BJ (cell line): ENCODE measurements around the gene GNPAT. TPM values are rescaled to one million over a fixed set of nuclear protein-coding genes. Genes with fewer than 3 reads are reported as not detected.

Source experiments
- CTCF ChIA-PET: fragments of 350-600 bp; formaldehyde crosslinking; extraction: SDS; loops from one replicate; lab custom pipeline; 2021; ENCODE audit warnings: antibody characterized with exemption, inconsistent platforms; lab: Yijun Ruan, JAX
- POLR2A ChIA-PET: fragments of 300-600 bp; sonication (Branson Sonifier 250); formaldehyde crosslinking; extraction: SDS; loops from one replicate; lab custom pipeline; 2021; ENCODE audit warnings: antibody characterized with exemption; lab: Charles Lee
- DNase-seq: peaks from one replicate; pipeline ENCODE4 v3.0.0-alpha.2; 2011; ENCODE audit warnings: low read depth
- H3K27me3 ChIP-seq: 2 replicates; pipeline ENCODE4 v1.6.0; 2011; ENCODE audit warnings: low read length; ENCODE audit not compliant: control insufficient read depth, insufficient read depth
- H3K36me3 ChIP-seq: 2 replicates; pipeline ENCODE4 v1.5.1; 2011; ENCODE audit warnings: low read length; ENCODE audit not compliant: control insufficient read depth, insufficient read depth
- H3K4me3 ChIP-seq: 2 replicates; pipeline ENCODE4 v1.5.1; 2011; ENCODE audit warnings: low read depth, mild to moderate bottlenecking, control low read depth, low read length
- polyA plus RNA-seq: library from polyadenylated mRNA; depleted of rRNA; stranded (reverse); fragments of >200 nt; gene quantifications from 2 replicates; pipeline ENCODE4 v1.2.3, GENCODE V29; 2011
- TF ChIP-seq, protein P1 (sequence below): IDR thresholded peaks from 2 replicates; pipeline ENCODE4 v1.5.1; 2011; ENCODE audit warnings: low read depth, mild to moderate bottlenecking, control low read depth, inconsistent platforms, low read length, moderate library complexity; ENCODE audit not compliant: insufficient read depth

The GNPAT gene
- polyA plus RNA-seq, 1 experiment = 22.8 TPM

GRCh38 chr1:231265379-231265778 lies 24.4 kb downstream of the GNPAT start:
- Histone ChIP-seq H3K27me3 (no peaks in the 10 kb centered on the region), H3K4me3 (no peak overlapping the region), H3K36me3 (peaks cover 5% of the 10 kb centered on the region)
- TF ChIP-seq, protein P1, sequence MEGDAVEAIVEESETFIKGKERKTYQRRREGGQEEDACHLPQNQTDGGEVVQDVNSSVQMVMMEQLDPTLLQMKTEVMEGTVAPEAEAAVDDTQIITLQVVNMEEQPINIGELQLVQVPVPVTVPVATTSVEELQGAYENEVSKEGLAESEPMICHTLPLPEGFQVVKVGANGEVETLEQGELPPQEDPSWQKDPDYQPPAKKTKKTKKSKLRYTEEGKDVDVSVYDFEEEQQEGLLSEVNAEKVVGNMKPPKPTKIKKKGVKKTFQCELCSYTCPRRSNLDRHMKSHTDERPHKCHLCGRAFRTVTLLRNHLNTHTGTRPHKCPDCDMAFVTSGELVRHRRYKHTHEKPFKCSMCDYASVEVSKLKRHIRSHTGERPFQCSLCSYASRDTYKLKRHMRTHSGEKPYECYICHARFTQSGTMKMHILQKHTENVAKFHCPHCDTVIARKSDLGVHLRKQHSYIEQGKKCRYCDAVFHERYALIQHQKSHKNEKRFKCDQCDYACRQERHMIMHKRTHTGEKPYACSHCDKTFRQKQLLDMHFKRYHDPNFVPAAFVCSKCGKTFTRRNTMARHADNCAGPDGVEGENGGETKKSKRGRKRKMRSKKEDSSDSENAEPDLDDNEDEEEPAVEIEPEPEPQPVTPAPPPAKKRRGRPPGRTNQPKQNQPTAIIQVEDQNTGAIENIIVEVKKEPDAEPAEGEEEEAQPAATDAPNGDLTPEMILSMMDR = no peak
- CTCF ChIA-PET = no interaction called here
- DNase-seq = no peak
- POLR2A ChIA-PET = no interaction called here

GRCh38 chr1:231266811-231267322 lies 25.9 kb downstream of the GNPAT start:
- CTCF ChIA-PET = interaction anchor here (1.1 kb wide), 1 partner anchor 8 kb away, joined by 3 read pairs; no protein-coding TSS in a partner anchor
- DNase-seq = no peak
- H3K27me3 ChIP-seq = no peaks in the 10 kb centered on the region
- POLR2A ChIA-PET = no interaction called here
- TF ChIP-seq, protein P1 = no peak
- H3K36me3 ChIP-seq = peaks cover 5% of the 10 kb centered on the region
- no peak overlapping the region for H3K4me3 ChIP-seq

DNA sequence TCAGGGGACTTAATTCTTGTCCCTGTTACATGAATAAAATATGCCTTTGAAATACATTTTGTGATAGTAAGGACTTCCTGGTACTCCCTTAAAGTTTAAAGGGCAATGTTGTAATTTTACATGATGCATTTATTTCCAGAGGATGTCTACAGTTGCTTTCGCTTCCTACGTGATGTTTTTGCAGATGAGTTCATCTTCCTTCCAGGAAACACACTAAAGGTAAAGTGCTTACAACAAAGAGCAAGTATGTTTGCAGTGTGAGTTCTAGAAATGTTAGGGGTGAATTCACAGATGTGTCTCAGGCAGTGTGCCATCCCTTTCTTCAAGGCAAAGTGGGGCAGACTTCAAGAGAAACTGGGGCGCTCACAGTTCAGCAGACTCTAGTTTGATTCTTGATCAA lies 31.2 kb downstream of the GNPAT start:
- Histone ChIP-seq H3K27me3 (no peaks in the 10 kb centered on the region), H3K4me3 (no peak overlapping the region), H3K36me3 (peaks cover 13% of the 10 kb centered on the region)
- ChIA-PET CTCF (no interaction called here), POLR2A (no interaction called here)
- TF ChIP-seq, protein P1 = no peak
- DNase-seq = no peak

DNA sequence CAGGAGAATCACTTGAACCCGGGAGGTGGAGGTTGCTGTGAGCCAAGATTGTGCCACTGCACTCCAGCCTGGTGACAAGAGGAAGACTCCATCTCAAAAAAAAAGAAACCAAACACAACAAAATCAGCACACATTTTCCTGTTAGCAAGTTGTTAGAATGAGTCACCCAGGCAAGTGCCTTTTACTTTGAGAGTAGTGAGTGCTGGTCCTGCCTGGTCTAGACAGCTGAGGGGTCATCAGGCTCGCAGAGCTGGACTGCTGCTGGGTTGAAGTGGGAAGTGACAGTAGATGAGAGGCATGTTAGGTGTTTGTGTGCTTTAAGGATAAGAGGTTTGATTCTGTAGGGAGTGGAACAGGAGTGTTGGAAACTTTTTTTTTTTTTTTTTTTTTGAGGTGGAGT lies 31.9 kb downstream of the GNPAT start:
- Histone ChIP-seq H3K36me3 (peaks cover 13% of the 10 kb centered on the region), H3K27me3 (no peaks in the 10 kb centered on the region), H3K4me3 (no peak overlapping the region)
- TF ChIP-seq, protein P1 = no peak
- DNase-seq = no peak
- POLR2A ChIA-PET = no interaction called here
- CTCF ChIA-PET = interaction anchor here (0.6 kb wide), 2 partner anchors 8 to 65 kb away, joined by 4 to 5 read pairs; no protein-coding TSS in a partner anchor

DNA sequence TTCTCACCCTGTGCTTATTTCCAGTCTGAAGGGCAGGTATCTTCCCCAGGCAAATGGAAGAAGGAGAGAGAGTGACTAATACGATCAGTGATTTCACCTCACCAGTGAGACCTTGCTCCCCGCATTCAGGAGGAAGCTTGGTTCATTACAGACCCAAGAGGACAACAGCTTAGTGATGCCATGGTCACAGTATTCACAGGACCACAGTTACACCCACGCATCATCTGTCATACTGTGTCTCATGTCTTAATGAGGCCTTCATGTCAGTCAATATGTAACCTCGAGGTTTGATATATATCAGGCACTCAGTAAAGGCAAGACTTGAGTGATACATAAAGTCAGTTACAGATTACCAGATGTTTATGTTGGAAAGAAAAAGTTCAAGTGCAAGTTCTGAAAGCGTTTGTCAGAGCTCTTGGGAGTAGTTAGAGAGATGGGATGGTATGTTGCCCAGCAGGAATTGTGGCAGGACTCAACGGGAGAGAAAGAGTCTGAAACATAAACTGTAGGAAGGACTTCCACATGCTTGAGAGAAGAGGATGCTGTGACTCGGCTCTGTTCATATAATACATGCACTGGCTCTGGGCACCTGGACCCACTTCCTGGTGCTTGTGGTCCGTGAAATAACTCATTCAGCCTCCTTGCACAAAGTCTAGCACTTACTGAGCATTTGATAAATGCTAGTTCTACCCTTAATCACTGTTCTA lies 33.3 kb downstream of the GNPAT start:
- Histone ChIP-seq H3K36me3 (peaks cover 12% of the 10 kb centered on the region), H3K27me3 (no peaks in the 10 kb centered on the region), H3K4me3 (no peak overlapping the region)
- CTCF ChIA-PET = no interaction called here
- TF ChIP-seq, protein P1 = no peak
- no peak for DNase-seq
- POLR2A ChIA-PET = no interaction called here
